Measurements from ENCODE around the gene DCAF7. TPM values are rescaled to one million over a fixed set of nuclear protein-coding genes. Genes with fewer than 3 reads are reported as not detected.

Gene DCAF7
- 28.3 and 31.6 TPM in 2 replicates for total RNA-seq

GRCh38 chr17:63549946-63550816, at the start of gene DCAF7:
Gene DCAF7, plus strand, starts transcription at chr17:63550477. Its CDS starts 201 bp downstream, at chr17:63550678.

GRCh38 chr17:63523253-63523855, 26.9 kb upstream of the DCAF7 start, which contains the start of gene KCNH6:
Gene KCNH6, plus strand, starts transcription at chr17:63523358. Its CDS starts 56 bp downstream, at chr17:63523414.

GRCh38 chr17:63600569-63601438, 50.5 kb downstream of the DCAF7 start, which contains the start of gene TACO1:
Gene TACO1, plus strand, starts transcription at chr17:63600895. Its CDS starts 189 bp downstream, at chr17:63601084.

GRCh38 chr17:63621684-63622573, 71.7 kb downstream of the DCAF7 start, which contains the start of gene MAP3K3:
Gene MAP3K3, plus strand, starts transcription at chr17:63622417. Its CDS starts 343 bp downstream, at chr17:63622760.

Other genes starting within 250 kb of the DCAF7 start
- gene CYB561, start 104.2 kb upstream of the DCAF7 start, total RNA-seq, result 21.1 and 30.5 TPM in 2 replicates
- 11.2 and 16.0 TPM in 2 replicates for gene ACE, start 73.4 kb upstream of the DCAF7 start, total RNA-seq
- under 0.01 TPM in 1 of 2 replicates, not detected in the other for gene KCNH6, start 27.1 kb upstream of the DCAF7 start, total RNA-seq
- 11.0 and 13.0 TPM in 2 replicates for gene TACO1, start 50.4 kb downstream of the DCAF7 start, total RNA-seq
- gene MAP3K3, start 71.9 kb downstream of the DCAF7 start, total RNA-seq, result 19.9 and 23.3 TPM in 2 replicates
- 9.7 and 27.4 TPM in 2 replicates for gene LIMD2, start 149.6 kb downstream of the DCAF7 start, total RNA-seq
- gene STRADA, start 191.3 kb downstream of the DCAF7 start, total RNA-seq, result 15.9 and 20.9 TPM in 2 replicates
- gene CCDC47, start 223.1 kb downstream of the DCAF7 start, total RNA-seq, result 31.4 and 45.4 TPM in 2 replicates
- 23.5 and 37.4 TPM in 2 replicates for gene DDX42, start 223.7 kb downstream of the DCAF7 start, total RNA-seq